ENCODE results near the gene CDCP1.
"Not testable (repeated sequence)": the region's sequence is repeated elsewhere in the genome, so short reads cannot be mapped to it uniquely, and the experiment has no call there.

Gene CDCP1

DNA sequence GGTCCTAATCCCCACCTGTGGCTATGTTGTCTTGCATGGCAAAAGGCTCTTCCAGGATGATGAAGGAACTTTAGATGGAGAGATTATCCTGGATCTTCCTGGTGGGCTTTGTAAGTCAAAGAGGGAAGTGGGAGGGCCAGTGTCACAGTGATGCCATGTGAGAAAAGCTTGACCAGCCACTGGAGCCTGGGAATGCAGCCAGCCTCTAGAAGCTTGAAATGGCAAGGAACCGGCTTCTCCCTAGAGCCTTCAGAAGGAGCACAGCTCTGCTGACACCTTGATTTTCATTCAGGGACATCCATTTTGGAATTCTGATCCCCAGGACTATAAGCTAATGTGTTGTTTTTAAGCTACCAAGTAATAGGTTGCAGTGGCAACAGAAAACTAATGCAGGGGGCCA lies 61.8 kb downstream of the CDCP1 start:
- DNase-seq (ENCODE audit: low read depth), result no peak

DNA sequence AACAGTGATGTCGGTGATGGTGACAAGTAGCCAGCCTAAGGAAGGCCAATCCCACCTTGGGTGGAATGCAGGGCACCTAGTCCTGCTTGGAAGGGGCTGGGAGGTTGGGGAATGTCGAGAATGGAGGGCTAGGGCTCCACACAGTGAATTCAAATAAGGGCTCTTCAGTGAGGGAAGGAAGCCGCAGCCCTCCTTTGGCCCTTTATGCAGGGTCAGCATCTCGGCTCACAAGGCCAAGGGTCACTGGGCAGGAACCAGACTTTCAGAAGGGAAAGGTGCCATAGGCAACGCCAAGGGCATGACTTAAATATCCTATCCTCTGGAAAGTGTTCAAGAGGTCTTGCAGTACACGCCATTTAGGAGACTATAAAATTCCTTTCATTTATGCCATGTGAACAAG lies 63.2 kb downstream of the CDCP1 start:
- no peak for DNase-seq (ENCODE audit: low read depth)

DNA sequence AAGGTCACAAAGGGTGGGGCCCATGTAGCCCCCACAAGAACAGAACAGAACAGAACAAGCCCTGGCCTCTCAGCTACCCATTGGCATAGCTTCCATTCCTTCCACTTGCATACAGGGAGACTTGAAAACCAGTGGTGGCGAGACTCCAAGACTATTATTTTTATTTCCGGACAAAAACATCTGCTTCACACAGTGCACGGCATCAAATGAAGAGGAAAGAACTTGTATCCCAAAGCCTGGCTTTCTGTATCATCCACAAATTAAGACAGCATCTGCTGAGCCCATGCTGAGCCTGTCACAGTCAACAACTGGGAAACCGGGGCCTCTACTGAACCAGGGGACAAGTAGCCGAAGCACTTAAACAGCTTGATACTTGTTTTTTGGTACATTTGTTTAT lies 64.0 kb downstream of the CDCP1 start:
- DNase-seq (ENCODE audit: low read depth), result no peak

DNA sequence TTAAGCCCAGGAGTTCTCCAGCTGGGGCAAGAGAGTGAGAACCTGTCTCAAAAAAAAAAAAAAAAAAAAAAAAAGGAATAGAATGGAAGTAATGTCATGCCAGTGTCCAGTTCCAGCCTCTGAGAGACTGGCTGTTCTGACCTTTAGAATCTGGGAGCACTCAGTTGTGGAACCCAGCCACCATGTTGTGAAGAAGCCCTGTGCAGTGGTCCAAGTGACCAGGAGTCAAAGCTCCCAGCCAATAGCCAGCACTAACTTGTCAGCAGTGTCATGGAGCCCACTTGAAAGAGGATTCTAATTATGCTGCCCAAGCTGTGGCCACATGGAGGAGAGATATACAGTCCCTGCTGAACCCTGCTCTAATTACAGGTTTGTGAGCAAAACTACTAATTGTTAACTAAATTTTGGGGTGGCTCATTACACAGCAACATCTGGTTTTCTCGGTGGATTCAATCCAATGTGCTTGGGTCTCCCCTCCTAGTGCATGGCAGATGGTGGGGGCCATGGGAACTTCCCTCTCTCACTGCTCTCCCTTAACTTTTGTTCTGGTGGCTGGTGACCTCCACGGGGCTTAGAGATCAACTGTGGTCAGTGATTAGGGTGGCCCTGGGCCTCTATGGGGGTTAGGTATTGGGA lies 64.6 kb downstream of the CDCP1 start:
- DNase-seq (ENCODE audit: low read depth), result no peak

DNA sequence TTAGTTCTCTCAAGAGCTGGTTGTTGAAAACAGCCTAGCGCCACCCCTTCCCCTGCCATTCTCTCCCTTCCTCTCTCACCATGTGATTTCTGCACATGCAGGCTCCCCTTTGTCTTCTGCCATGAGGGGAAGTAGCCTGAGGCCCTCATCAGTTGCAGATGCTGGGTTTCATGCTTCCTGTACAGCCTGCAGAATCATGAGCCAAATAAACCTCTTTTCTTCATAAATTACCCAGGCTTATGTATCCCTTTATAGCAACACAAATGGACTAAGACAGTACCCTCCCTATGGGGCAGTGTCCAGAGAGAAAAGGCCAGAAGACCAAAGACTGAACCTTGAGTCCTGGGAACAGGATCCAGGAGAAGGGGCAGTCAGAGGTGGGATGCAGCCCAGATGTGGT lies 65.4 kb downstream of the CDCP1 start:
- DNase-seq (ENCODE audit: low read depth), result no peak

DNA sequence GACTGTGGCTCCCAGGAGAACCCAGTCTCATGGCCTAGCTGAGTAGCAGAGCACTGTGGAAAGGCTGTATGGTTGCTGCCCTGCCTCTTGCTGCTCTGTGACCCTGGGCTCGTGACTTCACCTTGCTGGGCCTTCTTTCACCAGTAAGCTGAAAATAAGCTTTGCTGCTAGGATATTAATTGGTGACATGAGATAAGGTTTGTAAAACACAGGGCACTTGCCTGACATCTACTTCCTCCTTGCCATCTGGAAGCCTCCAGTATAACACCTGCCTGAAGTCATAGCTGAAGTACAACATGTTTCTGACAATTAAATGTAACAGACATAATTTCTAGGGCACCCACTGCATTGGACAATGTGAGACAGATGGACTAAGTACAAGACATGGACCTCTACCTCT lies 66.5 kb downstream of the CDCP1 start:
- no peak for DNase-seq (ENCODE audit: low read depth)

DNA sequence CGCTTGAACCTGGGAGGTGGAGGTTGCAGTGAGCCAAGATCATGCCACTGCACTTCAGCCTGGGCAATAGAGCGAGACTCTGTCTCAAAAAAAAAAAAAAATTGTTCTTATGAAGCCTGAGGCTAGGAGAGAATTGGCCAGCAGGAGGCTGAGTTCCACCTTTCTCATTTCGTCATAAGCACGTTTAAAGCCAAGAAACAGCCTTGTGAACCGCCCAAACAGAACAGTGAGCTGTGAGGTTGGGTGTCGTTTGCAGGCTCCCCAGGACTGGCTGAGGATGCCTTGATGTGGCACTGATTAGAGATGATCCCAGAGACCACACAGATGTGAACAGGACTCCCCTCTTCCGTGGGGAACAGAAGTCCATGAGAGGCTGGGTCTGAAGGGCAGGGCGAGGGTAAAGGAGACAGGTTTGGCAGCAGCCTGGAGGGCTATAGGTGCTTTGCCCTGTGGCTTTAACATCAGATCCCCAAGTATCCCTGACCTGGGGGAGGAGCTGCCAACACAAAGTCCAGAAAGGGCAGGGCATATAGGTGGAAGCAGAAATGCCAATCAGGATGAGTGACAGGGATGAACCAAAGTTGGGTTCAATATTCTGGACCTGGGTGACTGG lies 67.2 kb downstream of the CDCP1 start:
- DNase-seq (ENCODE audit: low read depth), result no peak

DNA sequence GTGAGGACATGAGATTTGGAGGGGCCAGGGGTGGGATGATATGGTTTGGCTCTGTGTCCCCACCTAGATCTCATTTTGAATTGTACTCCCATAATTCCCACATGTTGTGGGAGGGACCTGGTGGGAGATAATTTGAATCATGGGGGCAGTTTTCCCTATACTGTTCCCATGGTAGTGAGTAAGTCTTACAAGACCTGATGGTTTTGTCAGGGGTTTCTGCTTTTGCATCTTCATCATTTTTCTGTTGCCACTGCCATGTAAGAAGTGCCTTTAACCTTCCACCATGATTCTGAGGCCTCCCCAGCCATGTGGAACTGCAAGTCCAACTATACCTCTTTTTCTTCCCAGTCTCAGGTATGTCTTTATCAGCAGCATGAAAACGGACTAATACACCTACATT lies 67.9 kb downstream of the CDCP1 start:
- not testable (repeated sequence) for DNase-seq (ENCODE audit: low read depth)

DNA sequence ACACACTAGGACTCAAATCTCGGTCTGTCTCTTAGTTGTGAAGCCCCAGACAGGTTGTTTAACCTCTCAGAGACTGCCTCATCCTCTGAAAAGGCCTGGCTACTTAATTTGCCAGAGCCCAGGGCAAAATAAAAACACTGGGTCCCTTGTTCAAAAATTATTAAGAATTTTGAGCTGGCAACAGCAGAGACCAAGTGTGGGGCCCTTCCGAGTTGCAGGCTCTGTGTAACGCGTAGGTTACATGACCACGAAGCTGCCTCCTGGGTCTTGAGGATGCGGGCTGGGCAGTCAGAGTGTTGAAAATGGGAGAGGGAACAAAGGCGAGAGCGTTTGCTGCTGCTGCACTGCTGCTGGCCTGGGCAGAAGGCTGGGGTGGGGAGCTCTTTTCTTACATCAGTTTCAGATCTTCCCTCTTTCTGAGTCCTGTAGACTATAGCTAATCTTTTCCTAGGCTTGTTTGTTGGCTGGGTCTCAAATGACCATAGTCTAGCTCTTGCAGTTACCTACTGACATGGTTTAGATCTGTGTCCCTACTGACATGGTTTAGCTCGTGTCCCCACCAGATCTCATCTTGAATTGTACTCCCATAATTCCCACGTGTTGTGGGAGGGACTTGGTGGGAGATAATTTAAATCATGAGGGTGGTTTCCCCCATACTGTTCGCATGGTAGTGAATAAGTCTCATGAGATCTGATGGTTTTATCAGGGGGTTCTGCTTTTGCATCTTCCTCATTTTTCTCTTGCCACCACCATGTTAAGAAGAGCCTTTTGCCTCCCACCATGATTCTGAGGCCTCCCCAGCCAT lies 70.2 kb downstream of the CDCP1 start:
- DNase-seq (ENCODE audit: low read depth), result no peak

DNA sequence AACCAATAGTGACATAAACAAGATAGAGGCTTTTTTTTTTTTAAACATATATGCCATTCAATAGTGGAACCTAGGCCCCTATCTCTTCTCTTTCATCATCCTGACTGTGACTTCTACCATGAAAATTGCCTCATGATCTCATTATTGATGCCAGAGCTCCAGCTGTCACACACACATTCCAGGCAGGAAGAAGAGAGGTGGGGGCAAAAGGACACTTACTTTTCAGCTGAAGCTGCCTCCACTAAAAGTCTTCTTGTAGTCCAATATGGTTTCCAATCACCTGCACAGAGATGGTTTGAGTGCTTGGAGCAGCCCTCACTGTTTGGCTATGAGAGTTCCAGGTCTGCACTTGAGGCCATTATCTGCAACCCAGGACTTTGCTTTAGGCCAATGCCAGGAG lies 75.1 kb downstream of the CDCP1 start:
- no peak for DNase-seq (ENCODE audit: low read depth)

DNA sequence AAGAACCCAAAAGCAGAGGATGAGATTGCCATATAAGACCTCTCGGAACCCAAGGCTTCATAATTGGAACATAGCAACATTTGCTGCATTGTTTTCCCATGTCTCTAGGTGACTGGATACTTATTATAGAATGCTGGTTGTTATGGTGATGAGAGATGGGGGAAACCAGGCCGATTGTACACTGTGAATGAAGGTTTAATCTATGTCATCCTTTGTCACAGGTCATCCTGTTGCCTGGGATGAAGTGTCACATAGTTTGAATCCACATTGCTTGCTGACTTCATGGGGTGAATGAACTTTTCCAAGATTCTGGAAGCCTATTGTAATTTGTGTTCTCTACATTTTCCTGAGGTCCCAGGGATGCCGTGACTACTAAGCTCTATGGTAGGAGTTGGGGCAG lies 78.2 kb downstream of the CDCP1 start:
- no peak for DNase-seq (ENCODE audit: low read depth)

DNA sequence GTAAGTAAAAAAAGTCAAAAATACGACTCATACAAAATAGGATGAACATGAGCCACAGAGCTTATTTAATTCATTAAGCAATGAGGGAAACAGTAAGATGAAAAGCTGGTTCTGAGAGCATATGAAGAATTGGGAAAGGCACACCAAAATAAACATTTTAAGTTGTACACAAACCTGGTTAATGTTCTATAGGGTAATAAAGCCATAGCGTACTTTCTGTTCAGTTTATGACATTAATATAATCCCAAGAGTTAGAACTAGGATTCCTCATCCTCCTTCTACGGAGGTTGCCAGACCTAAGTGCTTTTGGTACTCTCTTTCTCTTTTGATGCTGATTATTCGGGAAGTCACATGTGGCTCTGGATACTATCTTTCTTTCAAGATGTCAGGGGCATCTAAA lies 78.7 kb downstream of the CDCP1 start:
- DNase-seq (ENCODE audit: low read depth), result no peak

DNA sequence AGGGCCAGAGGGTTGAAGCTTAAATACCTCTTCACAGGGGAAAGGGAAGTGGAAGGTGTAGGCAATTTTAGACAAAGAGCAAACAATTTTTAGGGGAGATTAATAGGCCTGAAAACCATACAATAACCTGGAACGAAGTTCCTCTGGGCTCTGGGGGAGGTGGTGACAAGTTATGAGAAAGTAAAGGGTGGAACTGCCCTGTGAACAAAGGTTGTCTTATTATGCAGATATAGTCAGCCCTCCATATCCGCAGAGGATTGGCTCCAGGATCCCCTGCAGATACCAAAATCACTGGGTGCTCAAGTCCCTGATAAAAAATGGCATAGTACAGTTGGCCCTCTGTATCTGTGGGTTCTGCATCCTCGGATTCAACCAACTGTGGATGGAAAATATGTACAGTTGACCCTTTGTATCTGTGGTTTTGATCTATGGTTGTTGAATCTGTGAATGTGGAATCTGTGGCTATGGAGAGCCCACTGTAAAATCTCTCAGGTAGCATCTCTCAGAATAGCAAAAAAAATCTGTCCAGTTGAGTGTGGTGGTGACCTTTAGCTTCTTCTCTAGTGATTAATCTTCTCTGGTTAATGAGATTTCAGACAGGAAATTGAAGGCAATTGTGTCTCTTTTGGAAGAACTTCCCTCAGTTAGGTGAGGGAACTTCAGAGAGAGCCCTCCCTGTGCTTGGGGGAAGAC lies 79.9 kb downstream of the CDCP1 start:
- DNase-seq (ENCODE audit: low read depth), result no peak

DNA sequence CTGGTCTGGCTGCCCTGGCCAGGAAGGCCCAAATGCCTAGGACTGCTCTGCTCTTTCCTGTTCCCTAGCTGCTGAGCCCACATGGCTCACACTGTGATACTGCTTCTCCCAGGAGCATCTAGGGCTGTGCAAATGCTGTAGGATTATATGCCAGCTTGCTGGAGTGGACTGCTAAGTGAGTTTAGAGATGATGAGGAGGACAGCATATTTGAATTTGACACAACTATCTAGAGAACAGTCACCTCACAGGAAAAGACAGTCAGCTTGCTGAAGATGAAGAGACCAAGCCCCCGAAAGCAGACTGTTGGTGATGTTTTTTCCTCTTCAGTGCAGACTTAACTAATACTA lies 80.8 kb downstream of the CDCP1 start:
- no peak for DNase-seq (ENCODE audit: low read depth)

DNA sequence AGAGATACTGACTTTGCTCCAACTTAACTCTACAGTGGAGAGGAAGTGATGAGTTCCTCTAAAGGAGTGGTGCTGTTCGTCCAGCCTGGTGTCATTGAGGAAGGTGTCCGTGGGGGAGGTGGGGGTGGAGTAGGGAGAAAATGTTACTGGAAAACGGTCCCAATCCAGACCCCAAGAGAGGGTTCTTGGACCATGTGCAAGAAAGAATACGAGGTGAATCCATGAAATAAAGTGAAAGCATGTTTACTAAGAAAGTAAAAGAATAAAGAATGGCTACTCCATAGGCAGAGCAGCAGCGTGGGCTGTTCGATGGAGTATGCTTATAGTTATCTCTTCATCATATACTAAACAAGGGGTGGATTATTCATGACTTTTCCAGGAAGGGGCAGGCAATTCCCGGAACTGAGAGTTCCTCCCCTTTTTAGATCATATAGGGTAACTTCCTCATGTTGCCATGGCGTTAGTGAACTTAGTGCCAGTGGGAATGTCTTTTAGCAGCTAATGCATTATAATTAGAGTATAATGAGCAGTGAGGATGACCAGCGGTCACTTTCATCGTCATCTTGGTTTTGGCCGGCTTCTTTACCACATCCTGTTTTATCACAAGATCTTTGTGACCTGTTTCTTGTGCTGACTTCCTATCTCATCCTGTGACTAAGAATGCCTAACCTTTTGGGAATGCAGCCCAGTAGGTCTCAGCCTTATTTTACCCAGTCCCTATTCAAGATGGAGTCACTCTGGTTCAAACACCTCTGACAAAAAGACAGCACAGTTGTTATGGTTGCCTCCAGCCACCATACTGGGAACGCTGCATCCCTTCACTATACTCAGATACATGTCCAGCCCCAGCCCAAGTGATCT lies 81.4 kb downstream of the CDCP1 start:
- peak; percentile 6 for DNase-seq (ENCODE audit: low read depth)

DNA sequence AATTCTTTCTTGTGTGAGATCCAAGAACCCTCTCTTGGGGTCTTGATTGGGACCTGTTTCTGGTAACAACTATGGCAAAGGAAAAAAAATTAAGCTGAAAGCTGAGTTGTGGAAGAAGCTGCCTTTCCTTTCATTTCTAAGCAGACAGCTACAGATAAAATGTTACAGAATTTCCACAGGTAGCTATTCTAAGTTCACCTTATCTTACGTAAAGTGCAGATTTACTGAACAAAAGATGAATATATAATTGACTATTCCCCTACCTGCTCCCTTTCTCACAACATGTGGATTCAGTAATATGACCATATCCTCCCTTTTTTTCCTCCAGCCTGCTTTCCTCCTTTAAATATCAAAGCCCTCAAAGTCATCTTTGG lies 83.5 kb downstream of the CDCP1 start:
- no peak for DNase-seq (ENCODE audit: low read depth)

DNA sequence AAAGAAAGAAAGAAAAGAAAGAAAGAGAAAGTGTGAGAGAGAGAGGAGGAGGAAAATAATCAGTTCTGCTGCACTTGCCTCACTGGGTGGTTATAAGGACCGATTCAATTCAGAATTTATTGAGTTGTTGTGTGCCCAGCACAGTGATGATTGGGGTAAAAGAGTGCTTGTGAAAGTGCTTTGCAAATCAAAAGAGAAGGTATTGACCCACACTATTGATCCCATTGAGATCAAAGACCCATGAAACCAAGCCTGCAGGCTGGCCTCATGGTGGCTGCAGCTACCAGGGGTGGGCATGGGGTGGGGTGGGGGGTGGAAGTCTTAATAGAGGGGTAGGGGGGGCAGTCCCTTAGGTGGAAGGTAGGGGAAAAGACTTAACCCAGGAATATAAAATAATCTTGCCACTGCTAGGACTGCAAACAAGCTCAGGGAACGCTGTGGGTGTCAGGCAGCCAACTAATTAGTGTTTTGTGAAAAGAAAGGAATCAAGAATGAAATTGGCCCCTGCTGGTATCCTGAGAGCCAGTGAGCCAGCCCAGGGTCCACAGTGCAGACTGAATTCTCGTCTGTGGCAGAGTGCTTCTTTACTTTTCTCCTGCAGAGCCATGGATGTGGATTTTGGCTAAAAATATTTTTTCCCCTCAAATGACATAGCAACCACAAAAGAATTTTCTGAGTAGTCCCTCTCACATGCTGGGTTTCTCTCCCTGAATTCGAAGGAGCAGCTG lies 85.8 kb downstream of the CDCP1 start:
- no peak for DNase-seq (ENCODE audit: low read depth)

DNA sequence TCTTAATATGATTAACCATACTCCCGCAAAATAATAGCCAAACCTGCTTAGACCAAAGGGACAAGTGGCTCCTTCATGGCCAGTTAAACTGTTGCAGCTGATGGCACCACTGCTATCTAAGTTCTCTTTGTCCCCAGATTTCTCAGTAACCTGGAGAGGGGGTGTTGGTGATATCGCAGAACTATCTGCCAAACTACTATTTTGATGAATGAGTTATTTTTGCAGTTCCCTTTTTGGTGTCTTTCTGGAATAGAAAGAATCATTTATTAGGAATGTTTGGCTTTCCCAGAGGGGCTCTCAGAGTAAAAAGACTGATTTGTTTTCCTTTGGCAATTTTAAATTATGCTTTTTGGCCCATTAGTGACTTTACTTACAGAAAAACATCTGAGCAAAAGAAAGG lies 87.0 kb downstream of the CDCP1 start:
- DNase-seq (ENCODE audit: low read depth), result no peak

DNA sequence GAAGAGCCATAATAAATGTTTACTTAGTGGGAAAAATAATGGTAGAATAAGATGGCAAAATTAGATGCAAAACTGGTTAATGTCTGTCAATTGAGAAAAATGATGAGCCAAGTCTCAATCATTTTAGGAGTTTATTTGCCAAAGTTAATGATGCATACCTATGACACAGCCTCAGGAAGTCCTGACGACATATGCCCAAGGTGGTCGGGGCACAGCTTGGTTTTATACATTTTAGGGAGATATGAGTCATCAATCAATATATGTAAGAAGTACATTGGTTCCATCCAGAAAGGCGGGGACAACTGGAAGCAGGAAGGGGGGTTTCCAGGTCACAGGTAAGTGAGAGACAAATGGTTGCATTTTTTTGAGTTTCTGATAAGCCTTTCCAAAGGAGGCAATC lies 88.6 kb downstream of the CDCP1 start:
- no peak for DNase-seq (ENCODE audit: low read depth)

DNA sequence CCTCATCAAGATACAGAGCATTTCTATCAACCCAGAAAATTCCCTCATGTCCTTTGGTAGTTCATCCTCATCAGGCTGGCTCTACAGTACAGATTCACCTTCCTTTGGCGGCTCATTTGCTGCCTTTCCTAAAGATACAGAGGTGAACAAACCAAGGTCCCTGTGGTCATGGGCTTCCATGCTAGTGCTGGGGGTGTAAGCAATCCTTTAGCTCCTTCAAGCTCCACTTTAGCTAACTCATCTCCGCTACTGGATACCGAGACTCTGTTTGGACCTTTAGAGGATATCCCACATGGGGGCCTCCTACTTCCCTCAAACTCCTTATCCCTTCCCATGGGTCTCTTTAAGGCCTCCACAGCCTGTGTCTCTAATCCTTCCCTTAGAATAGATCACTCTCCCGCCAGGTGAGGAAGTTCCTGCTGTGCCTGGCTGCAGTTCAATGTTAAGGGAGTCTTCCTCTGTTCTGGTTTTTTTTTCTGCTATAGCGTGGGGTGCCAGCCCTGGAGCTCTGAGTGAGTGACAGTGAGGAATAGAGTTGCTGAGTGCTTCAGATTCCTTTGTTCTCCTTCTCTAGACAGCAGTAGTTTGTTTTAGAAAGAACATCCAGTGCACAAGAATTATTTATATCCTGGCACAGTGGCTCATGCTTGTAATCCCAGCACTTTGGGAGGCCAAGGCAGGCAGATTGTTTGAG lies 89.4 kb downstream of the CDCP1 start:
- DNase-seq (ENCODE audit: low read depth), result no peak
